LNCAP (cell line): Measurements from ENCODE around the gene ECT2.

Source experiments
- TF ChIP-seq, protein P1 (sequence below): fragments of 450-650 bp; IDR thresholded peaks from 2 replicates; pipeline ENCODE4 v1.5.1; 2017; ENCODE audit warnings: mild to moderate bottlenecking

Gene ECT2

DNA sequence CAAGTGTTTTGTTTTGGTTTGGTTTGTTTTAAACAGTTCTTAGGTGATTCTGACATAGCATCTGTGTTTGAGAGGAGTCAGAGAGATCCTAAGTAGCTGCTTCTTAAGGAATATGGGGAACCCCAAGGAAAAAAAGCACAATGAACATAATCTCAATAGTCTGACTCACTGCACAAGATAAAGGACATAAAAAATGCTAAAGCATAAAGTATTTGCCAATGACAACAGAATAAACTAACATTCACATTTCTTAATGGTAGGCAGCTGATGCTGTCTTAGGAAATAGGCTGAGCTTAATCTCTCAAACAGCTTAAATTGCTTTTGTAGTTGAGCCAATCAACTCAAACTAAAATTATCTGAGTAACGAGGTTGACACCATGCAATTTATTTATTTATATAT is 42.6 kb upstream of the ECT2 start:
- TF ChIP-seq, protein P1, sequence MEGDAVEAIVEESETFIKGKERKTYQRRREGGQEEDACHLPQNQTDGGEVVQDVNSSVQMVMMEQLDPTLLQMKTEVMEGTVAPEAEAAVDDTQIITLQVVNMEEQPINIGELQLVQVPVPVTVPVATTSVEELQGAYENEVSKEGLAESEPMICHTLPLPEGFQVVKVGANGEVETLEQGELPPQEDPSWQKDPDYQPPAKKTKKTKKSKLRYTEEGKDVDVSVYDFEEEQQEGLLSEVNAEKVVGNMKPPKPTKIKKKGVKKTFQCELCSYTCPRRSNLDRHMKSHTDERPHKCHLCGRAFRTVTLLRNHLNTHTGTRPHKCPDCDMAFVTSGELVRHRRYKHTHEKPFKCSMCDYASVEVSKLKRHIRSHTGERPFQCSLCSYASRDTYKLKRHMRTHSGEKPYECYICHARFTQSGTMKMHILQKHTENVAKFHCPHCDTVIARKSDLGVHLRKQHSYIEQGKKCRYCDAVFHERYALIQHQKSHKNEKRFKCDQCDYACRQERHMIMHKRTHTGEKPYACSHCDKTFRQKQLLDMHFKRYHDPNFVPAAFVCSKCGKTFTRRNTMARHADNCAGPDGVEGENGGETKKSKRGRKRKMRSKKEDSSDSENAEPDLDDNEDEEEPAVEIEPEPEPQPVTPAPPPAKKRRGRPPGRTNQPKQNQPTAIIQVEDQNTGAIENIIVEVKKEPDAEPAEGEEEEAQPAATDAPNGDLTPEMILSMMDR: no peak

- TF ChIP-seq, protein P1: no peak
Observed at GRCh38 chr3:172708921-172709773, 41.4 kb upstream of the ECT2 start.

- TF ChIP-seq, protein P1: no peak
Observed at GRCh38 chr3:172709774-172710663, 40.5 kb upstream of the ECT2 start.

- TF ChIP-seq, protein P1: peak; percentile 95
Observed at GRCh38 chr3:172710664-172711453, 39.7 kb upstream of the ECT2 start, which contains the start of gene NCEH1. NCEH1 (minus strand) TSS chr3:172711067; CDS start chr3:172710984, 83 bp downstream.

GRCh38 chr3:172711454-172711795 is 39.1 kb upstream of the ECT2 start:
- TF ChIP-seq, protein P1: no peak

DNA sequence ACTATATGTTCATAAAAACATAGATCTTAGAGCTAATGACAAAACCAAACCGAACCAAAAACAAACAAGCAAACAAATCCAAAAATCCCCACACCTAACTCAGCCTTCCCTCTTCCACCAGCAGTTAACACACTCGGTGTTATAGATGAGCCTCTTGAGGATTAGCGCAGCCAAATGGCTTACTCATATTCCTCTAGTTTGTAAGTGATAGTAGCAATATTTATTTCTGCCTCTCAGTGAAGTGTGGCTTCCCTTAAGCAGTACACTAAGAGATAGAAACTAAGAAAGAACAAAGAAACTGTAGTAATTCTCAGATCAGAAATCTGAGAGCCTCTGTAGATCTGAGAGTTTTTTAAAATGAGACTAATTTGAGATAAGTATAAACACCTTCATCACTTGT is 37.2 kb upstream of the ECT2 start:
- TF ChIP-seq, protein P1: no peak

DNA sequence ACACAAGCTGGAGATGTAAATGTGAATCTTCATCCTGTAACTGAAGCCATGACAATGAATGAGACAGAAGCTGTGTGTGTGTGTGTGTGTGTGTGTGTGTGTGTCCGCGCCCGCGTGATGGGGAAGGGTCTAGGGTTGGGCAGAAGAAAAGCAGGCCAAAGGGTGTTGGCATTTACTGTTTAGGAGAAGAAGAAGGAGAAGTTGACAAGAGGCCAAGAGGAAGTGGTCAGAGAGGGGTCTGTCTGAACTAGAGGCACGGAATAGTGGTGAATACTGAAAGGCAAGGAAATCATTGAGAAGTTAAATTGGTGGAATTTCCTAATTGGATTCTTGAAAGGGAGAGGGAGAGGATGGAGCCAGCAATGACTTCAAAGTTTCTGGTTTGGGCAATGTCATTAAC is 34.0 kb upstream of the ECT2 start:
- TF ChIP-seq, protein P1: no peak
